Measurements from ENCODE around the gene ABHD11.

DNA sequence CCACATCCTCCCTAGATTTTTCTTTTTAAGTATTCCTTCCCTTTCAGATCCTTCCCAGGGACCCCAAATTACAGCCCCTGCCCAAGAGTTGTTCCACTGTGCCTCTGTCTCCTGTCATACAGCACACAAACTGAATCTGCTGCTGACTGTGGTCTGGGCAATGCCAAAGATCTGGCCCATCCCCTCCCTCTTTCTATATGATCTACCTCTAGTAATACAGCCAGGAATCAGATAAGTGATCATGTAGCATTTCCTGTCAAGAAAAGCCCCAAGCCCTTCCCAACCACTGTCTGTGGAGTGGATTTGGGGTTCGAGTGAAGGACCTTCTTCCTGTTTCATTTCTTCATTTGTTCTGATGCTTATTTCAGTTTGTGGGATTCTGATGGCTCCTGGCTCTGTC lies 25.8 kb downstream of the ABHD11 start:
- TF ChIP-seq, protein P1, sequence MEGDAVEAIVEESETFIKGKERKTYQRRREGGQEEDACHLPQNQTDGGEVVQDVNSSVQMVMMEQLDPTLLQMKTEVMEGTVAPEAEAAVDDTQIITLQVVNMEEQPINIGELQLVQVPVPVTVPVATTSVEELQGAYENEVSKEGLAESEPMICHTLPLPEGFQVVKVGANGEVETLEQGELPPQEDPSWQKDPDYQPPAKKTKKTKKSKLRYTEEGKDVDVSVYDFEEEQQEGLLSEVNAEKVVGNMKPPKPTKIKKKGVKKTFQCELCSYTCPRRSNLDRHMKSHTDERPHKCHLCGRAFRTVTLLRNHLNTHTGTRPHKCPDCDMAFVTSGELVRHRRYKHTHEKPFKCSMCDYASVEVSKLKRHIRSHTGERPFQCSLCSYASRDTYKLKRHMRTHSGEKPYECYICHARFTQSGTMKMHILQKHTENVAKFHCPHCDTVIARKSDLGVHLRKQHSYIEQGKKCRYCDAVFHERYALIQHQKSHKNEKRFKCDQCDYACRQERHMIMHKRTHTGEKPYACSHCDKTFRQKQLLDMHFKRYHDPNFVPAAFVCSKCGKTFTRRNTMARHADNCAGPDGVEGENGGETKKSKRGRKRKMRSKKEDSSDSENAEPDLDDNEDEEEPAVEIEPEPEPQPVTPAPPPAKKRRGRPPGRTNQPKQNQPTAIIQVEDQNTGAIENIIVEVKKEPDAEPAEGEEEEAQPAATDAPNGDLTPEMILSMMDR (IDR thresholded peaks at IDR 0.05; ENCODE audit: low read depth, low read length) = no peak
- no peak for TF ChIP-seq EZH2phosphoT487 (IDR thresholded peaks at IDR 0.05; ENCODE audit: low read depth)
